ENCODE results near the gene CCNB1.

CCNB1 gene

GRCh38 chr5:69217151-69217511, 50.2 kb downstream of the CCNB1 start:
- TF ChIP-seq CTCF (IDR thresholded peaks at IDR 0.05), result no peak

GRCh38 chr5:69217548-69218526, 50.9 kb downstream of the CCNB1 start:
- TF ChIP-seq CTCF (IDR thresholded peaks at IDR 0.05), result no peak

GRCh38 chr5:69219939-69220338, 53.0 kb downstream of the CCNB1 start:
- TF ChIP-seq CTCF (IDR thresholded peaks at IDR 0.05), result no peak

GRCh38 chr5:69224520-69224919, 57.6 kb downstream of the CCNB1 start:
- no peak for TF ChIP-seq CTCF (IDR thresholded peaks at IDR 0.05)

- no peak for TF ChIP-seq CTCF (IDR thresholded peaks at IDR 0.05)
Observed at GRCh38 chr5:69225860-69226259, 58.9 kb downstream of the CCNB1 start.
